ENCODE measurements around the gene CDK5R1.

The CDK5R1 gene

DNA sequence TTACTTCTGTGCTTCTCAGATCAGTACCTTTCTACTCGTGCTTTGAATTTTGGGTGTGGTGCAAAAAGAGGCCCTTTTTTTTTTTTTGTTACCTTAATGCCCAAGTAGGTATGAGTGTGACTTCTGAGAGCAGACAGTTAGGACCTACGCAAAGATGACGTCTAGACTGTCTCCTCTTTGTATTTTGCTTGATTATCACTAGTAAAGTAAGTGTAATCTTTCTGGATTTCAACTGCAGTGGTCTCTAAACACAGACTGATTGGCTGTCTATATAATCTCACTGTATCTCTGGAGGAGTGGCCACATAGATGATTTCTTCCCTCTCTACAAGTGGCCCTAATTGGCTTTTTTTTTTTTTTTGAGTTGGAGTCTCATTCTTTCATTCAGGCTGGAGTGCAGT lies 11.5 kb upstream of the CDK5R1 start:
- no peak for DNase-seq

DNA sequence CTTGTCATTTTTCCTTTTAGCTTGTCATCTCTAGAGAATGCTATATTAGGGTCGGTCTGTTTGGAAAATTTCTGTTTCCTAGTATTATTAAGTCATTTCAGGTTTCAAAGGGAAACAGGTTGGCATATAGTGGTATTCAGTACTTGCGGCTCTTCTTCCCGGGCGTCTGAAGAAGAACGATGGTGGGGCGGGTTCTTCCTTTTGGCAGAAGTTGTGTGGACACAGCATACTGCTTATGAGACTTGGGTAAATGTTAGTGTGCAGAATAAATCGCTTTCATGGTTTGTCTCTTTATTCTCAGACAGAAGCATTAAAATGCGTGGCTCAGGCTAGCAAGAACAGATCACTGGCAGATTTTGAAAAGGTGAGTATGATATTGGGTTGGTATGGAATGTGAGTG lies 9.6 kb upstream of the CDK5R1 start:
- DNase-seq, result no peak

DNA sequence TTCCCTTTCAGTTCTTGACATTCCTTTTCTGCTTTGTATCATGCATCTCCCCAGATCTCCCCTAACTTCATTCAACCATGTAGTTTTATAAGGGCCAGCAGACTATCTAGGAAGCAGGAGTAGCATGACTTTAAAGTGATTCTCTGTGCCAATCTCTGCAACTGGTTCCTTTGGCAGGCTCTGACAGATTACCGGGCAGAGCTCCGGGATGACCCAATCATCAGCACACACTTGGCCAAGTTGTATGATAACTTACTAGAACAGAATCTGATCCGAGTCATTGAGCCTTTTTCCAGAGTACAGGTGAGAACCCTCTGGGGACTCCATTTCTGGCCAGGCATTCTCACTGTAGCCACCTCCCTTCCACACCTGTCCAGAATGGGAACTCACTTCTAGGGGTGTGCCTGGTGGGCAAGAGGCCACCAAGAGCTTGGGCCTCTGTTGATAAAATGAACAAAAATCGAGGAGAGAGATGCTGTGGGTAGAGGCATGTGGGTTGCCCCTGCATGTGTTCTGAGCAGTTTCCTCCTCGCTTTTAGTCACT lies 7.6 kb upstream of the CDK5R1 start:
- DNase-seq, result no peak

DNA sequence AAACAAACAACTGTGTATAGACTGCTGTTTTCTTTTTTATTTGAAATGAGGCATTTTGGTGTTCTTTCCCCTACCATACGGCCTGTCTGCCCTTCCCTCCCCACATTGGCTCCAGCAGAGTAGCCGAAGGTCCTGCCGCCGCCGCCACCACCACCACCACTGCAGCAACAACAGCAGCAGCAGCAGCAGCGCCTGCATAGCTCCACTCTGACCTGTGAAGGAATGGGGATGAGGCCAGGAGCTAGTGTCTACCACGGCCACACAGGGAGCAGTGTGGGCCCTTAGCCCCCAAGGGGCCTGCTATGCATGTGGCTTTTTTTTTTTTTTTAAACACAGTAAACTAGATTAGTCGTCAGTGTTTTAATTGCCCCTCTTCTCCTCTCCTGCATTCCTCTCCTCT lies 5.6 kb upstream of the CDK5R1 start:
- no peak for DNase-seq

DNA sequence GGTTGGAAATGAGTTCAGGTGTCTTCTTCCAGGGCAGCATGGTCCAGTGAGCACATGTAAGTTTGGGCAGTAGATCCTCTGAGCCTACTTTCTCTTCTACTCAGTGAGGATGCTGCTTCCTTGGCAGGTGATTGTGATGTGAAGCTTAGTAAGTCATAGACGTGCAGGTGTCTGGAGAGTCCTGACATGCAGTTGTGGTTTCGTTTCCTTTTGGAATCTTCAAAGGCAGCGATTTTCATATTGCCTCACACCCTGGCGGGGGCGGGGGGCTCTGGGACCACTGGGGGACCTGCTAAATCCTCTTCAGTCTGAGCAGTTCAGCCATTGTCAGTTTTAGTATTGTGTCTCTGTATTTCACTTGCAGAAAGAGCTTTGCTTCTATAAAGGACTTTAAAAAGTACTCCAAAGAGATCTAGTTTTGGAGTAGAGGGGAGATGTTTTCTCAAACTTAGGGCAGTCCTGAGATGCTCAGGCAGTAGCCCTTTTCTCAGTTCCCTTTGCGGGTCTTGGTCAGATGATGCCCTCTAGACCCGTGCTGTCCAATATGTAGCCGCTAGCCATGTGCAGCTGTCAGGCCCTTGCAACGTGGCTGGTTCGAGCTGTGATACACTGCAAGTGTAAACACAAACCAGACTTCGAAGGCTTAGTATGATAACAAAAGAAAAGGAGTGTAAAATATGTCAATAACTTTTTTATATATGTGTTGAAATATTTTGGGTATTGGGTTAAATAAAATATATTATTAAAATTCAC lies 4.0 kb upstream of the CDK5R1 start:
- DNase-seq, result no peak

DNA sequence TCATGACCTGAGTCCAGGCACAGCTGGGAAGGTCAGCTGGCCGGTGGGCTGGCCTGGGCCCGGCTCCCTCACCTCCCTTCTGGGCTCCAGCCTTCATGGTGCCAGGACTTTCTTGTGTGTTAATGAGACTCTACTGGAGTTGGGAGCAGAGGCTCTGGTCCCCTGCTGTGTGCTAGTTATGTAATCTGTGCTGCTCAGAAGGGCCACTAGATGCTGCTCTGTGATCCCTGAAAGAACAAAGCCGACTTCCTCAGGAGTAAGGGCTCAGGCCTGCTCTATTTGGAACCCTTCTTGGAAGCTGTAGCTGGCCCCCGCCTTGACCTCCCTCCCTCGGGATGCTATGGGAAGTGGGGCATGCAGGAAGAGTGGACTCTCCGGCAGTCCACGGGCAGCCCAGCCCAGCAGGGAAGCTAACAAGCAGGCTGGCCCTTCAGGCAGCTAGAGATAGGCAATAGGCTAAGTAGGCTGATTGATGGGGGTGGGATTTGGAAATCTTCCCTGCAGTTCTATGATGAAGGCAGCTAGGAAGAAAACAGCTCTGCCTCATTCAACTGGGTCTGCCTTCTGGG lies 3.3 kb upstream of the CDK5R1 start:
- DNase-seq, result peak; percentile 25 to 28

DNA sequence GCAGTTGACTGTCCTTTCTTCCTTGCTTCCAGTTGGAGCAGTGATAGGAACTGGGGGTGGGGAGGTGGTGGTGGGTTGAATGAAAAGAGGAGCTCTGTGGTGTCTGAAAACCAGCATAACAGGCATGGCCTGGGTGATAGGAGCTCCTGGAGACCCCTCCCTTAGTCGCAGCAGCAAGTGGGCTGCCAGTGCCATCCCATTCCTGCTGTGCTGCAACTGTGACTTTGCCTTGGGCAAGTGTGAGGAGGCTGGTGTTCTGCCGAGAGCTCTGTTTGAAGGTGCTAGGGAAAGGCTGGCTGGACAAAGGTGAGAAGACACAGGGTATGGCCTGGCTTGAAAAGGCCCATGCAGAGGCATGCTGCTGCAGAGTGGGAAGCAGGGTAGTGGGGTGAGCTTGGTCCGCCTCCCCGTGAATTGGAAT lies 2.7 kb upstream of the CDK5R1 start:
- DNase-seq, result no peak

DNA sequence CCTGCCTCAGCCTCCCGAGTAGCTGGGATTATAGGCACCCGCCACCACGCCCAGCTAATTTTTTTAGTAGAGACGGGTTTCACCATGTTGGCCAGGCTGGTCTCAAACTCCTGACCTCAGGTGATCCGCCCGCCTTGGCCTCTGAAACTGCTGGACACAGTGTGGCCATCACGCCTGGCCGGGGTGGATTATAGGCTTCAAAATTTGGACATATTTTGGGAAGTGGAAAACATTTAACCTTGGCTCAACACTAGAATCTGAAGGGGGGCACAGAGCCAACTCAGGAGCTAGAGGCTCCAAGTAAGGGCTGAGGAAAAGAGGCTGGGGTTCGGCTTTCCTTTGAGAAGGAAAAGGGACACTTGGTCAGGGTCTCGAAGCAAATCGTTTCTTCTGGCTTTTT lies 2.2 kb upstream of the CDK5R1 start:
- no peak for DNase-seq

DNA sequence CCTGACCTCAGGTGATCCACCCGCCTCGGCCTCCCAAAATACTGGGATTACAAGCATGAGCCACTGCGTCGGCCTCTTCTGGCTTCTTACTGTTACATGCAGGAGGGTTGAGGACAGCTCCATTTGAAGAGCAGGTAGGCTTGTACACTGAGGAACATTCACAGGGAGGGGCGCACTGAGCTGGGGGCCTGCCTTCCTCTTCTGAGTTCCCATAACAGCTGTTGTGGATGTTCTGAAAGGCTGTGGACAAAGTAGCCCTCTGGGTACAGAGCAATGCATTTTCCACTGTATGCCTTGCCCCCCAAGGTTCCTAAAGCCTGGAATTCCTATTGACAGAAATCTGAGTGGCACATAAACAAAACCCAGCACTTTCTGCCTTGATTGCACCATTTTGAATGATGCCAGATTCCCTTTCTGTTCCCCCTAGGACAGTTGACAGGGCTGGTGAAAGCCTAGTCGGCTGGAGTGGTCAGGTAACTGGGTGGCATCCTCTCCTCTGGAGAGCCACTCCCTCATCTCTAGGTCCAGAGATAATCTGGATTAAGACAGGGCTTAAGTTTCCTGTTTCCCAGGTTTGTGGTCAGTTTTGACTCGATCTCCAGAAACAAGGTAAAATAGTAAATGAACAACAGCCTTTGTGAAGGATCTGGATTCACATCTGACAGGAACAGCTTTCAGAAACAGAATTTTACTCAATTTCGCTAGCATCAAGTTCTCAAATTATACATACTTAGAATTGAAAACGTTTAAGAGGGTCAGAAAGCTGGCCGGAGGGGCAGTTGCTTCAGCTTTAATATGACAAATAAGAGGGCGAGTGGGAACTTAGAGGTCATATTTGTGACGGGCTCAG lies 1.3 kb upstream of the CDK5R1 start:
- DNase-seq, result no peak

DNA sequence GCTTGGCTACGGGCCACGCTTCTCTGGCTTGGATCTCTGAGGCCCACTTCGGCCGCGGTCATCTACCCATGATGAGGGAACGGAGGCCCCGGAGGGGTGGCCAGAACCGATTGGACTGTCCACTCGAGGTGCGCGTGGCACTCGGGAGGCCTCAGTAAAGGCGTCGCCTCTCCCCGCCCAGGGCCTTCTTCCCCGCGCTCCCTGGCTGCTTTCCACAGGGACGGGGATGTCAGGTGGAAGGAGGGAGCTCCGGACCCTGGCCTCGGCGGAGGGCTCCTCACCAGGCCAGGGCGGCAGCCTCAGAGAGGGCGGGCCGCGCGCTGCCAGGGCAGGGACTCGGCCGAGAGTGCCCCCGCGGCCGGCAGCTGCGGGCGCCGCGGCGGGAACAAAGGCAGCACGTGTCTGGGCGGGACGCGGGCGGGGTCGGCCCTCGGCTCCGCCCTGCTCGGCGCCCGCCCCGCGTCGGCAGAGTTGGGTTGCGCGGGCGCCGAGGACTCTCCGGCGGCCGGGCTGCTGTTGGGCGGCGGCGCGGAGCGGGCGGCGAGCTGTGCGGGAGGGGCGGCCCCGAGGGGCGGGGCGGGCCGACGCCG lies 587 bp upstream of the CDK5R1 start:
- peak; percentile 35 to 55 for DNase-seq

DNA sequence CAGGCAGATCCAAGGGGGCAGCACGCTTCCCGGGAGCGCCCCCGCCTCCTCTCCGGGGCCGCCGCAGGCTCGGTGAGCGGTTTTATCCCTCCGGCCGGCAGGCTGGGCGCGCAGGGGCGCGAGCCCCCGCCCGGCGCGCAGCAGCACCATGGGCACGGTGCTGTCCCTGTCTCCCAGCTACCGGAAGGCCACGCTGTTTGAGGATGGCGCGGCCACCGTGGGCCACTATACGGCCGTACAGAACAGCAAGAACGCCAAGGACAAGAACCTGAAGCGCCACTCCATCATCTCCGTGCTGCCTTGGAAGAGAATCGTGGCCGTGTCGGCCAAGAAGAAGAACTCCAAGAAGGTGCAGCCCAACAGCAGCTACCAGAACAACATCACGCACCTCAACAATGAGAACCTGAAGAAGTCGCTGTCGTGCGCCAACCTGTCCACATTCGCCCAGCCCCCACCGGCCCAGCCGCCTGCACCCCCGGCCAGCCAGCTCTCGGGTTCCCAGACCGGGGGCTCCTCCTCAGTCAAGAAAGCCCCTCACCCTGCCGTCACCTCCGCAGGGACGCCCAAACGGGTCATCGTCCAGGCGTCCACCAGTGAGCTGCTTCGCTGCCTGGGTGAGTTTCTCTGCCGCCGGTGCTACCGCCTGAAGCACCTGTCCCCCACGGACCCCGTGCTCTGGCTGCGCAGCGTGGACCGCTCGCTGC lies 832 bp downstream of the CDK5R1 start:
- no peak for DNase-seq

DNA sequence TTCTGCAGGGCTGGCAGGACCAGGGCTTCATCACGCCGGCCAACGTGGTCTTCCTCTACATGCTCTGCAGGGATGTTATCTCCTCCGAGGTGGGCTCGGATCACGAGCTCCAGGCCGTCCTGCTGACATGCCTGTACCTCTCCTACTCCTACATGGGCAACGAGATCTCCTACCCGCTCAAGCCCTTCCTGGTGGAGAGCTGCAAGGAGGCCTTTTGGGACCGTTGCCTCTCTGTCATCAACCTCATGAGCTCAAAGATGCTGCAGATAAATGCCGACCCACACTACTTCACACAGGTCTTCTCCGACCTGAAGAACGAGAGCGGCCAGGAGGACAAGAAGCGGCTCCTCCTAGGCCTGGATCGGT lies 1.4 kb downstream of the CDK5R1 start:
- DNase-seq, result no peak

DNA sequence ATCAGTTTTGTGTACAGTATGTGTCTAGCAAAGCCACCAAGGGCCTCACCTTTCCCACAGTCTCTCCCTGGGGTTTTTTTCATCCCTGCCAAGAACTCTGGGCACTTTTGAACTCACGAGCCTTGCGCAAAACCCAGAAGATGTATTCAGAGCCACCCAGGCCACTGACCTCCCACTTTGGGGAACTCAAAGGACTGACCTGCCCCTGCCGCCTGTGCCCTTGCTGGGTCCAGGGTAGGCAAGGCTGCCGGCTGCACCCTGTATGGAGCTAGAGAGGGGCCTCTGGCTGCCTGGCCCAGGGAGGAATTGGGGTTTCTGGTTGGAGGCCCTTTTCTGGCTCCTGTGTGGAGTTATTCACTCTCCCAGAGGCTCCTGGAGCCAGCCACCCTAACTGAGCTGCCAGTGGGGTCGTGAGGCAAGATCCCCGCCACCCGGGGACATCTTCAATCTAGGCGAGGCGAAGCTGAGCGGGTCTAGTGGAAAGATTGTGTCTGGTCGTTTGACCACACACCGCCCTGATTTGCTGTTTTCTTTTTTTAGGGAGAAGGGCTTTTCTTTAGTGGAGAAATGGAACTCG lies 1.9 kb downstream of the CDK5R1 start:
- DNase-seq, result no peak

DNA sequence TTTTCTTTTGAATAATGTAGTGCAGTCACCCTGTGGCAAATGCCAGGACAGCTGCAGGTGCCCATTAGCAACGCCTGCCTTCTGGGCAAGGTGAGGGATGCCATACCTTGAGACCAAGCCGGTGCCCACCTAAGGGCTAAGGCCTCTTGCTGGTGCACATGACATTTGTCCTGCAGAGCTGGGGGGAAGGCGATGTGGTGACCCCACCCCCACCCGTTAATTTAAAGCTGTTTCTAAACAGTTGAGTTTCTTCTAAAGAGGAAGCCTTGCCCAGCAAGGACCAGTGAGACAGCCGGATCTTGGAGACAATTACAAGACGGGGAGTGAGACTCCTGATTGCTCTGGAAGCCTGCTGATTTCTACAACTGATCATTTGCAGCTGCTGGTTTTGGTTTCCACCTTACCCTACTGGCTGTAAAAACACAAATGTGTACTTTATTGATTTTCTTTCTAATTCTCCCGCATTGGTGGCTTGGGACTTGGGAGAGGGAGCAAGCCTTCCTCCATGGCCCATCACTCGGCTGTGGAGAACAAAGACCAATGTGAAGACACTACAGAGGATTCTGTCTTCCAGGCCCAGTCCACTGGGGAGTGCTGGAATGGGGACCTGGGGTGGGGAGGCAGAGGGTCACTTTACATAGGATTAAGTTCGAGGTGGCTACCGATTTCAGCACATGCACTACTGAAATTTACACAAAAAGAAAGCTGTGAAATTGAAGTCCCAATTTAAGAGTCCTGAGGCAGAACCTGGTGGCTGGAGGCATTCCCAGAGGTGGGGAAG lies 2.7 kb downstream of the CDK5R1 start:
- no peak for DNase-seq

DNA sequence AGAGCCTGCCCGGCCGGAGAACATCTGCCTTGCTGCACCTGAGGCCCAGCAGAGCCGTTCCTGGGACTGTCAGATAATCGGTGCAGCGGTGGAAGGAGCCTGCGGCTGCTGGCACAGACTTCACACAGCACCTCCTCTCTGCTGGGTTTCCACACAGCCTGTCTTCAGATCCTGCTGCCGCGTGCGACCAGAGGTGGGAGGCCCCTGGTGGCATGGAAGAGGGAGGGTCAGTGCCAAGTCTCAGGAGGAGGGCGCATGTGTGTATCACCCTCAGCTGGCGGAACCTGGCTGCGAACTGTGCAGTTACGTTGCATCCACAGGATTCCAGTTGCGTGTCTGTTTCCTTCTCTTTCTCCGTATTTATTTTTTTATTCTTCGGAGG lies 3.3 kb downstream of the CDK5R1 start:
- DNase-seq, result no peak

DNA sequence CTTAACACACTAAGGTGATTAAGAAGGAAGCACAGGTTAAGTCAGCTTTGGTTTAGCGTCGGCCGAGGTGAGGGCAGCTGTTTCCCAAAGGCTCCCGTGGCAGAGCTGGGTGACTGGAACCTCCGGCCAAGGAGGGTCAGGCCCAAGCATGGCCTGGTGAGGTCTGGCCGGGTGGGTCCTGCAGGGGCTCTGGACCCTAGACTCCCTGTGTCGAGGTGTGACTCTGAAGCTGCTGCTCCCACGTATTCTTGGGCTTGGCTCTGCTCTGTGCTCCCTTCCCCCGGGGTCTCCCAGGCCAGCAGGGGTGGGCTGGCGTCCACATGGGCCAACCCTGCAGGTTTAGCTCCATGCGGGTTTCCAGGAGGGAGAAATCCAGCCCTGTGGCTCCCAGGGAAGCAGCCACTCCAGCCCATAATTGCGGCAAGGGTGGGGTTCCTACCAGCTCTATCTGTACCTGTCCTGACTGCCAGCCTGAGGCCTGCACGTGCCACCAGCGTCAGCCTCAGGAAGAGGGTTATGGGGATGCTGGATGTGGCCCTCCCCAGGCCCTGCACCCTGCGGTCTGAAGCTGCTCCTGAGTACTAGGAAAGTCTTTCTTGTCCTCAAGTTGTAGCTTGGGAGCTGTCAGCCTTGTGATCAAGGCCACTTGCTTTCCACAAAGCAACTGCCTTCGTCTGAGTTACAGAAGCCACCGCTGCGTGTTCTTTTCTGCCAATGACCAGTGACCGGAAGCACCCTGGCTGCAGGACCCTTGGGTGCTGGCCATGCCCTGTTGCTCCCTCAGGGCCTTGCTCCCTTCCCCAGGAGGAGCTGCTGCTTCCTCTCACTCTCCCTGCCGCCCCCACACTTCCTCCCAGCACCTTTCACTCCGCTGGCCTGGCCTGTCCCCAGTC lies 4.8 kb downstream of the CDK5R1 start:
- DNase-seq, result peak in 1 of 2 donors; percentile 10

DNA sequence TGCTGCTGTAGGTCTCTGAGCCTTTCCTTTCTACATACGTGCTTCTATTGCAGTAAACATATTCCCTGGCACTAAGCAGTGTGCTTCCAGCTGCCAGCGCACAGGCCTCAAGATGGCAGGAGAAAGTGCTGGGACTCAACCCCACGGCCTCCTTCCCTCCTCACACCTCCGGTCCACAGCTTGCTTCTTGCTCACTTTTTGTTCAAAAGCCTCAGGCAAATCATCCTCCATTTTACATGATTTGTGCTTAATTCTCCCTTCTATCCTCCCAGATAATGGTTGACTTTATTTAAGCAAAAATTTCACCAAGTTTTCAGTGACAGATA lies 5.4 kb downstream of the CDK5R1 start:
- DNase-seq, result no peak

DNA sequence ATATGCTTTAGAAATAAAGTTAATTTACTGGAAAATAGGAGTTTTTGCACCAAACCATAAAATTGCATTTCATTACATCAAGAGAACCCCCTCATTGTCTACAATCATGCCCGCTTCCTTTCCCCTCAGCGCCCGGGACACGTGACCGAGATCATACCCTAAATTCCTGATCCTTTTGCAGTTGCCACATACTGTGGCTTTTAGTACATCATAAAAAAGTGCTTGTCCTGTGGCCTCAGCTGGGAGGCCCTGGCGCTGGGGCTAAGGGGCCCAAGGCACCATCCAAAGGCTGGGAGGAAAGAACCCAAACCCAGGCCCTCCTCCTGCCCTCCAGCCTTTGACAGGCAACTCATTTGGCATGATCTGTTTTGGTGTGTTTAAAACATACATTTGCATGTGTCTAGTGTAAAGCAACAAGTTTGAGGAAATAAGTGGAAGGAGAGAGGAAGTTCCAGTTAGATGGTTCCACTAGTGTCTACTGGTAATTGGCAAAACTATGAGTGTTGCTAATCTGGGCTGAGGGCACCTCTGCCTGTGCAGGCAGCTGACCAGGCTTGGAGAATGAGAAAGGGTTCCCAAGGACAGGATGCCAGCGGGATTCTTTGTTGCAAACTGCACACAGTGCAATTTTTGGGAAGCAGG lies 6.0 kb downstream of the CDK5R1 start:
- DNase-seq, result peak; percentile 17 to 48

DNA sequence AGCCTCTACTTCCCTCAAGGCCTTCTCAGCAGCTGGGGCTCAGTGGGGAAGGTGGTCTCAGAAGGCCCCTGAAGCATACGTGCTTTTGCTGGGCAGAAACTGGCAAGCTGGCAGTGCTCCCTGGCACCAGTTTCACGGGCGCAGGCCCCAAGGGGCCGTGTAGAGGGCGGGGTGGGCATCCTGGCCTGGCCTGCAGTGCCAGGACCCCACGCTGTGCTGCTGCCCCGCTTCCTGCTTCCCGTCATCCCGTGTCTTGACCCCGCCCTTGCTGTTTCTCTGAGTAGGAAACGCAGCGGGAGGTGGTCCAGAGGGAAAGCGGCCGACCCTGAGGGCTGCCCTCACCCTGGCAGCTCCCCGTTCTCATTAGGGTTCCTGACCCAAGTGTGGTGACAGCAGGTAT lies 6.8 kb downstream of the CDK5R1 start:
- no peak for DNase-seq

DNA sequence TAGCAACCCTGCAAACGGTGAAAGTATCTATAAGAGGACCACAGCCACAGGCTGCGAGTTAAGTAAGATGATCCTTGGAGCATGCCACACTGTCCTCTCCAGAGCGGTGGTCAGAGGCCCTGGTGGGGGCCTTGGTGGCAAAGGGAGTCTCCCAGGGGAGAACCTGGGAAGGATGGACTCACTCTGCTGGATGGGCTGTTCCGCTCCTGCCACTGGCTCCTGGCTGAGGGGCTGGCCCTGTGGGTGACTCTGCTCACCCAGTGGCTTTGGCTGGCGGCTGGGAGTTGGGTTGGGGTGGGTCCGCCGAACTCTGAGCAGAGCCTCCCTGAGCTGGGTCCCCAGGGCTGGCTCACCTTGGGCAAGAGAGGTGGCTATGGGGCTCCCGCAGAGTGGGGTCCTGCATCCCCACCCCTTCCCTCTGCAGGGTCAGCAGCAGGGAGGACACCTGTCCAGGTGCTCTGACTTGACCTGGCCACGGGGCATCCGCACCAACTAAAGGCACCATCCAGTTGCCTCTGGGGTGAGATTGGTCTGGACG lies 7.3 kb downstream of the CDK5R1 start:
- DNase-seq, result no peak
